Measurements from ENCODE around the gene SGCG.

SGCG gene

DNA sequence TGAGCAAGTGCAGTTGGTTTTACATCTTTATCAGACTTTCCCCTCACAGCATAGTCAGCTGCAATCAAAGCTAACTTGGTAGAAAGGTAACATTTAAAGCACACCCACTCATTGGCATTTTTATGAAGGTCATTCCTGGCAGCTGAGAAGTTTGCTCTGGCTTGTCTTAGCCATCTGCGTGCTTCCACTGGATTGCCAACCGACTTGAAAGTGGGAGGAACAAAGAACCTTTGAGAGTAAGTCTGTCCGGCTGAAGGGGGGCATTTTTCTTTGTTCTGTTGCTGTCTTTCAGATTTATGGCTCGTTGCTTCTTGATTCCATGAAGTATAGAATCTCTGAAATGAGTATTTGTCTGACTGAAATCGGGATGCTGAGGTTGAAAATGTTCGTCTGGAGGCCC, 149.6 kb downstream of the SGCG start:
- no peak for DNase-seq (ENCODE audit: low read depth)

GRCh38 chr13:23339225-23339624, 158.4 kb downstream of the SGCG start:
- DNase-seq (ENCODE audit: low read depth), result no peak

DNA sequence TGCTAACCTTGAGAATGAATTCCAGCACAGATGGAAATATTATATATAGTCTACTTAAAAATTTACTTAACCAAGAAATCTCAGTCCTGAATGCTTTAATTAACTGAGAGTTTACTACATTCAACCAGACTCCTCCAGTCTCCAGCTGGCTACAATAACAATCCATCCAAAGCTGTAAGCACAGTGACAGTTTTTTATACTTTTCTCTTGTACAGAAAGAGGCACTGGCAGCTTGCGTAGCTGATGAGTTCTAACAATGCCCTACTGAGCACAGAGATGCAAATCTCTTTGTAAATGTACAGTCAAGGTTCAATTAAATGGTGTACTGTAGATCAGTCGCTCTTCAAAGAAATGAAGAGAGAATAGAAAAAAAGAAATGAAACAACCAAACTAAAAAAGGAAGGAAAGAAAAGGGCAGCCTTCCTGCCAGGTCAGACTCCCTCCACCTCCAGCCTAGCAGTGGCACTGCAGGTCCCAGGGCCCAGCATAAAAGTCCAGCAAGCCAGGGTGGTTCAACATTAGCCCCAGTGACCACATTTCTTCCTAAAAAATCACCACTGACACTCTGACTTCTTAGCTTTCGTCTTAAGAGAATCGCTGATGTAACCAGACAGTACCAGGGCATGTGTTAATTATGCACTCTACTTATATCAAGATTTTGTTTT, 164.3 kb downstream of the SGCG start:
- no peak for DNase-seq (ENCODE audit: low read depth)

- DNase-seq (ENCODE audit: low read depth), result no peak
These were observed 166.8 kb downstream of the SGCG start for GRCh38 chr13:23347601-23348000.

- DNase-seq (ENCODE audit: low read depth), result no peak
These were observed 167.7 kb downstream of the SGCG start for GRCh38 chr13:23348262-23349127.

DNA sequence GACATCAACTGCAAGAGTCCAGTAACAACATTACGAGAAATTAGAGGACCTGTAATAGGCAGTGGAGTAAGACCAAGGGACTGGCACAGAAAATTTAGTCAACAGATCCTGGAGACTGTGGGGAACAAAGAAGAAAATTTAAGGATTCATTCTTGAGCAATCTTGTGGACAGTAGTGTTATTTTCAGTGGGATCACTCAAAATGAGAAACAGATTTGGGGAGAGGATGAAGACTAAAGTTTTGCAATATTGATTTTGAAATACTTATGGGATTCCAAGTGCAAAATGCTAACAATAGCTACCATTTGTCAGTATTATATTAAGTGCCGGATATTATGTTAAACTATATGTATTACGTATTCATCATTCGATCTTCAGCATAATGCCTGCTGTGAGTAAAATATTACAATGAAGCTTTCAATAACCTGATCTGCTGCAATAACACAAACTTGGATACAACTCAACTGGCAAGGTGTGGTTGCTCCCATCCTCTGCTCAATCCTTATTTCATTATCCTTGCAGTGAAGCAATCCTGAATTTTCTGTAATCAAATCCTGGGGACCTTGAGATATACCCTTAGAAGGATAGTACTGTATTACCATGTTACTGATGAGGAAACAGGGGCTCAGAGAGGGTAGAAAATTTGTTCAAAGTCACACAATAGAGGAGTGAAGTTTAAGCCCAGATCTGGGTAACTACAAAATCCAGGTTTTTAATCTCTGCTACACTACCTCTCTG, 168.6 kb downstream of the SGCG start:
- no peak for DNase-seq (ENCODE audit: low read depth)

GRCh38 chr13:23350009-23350408, 169.2 kb downstream of the SGCG start:
- DNase-seq (ENCODE audit: low read depth), result no peak

GRCh38 chr13:23352161-23352560, 171.4 kb downstream of the SGCG start:
- DNase-seq (ENCODE audit: low read depth), result no peak

DNA sequence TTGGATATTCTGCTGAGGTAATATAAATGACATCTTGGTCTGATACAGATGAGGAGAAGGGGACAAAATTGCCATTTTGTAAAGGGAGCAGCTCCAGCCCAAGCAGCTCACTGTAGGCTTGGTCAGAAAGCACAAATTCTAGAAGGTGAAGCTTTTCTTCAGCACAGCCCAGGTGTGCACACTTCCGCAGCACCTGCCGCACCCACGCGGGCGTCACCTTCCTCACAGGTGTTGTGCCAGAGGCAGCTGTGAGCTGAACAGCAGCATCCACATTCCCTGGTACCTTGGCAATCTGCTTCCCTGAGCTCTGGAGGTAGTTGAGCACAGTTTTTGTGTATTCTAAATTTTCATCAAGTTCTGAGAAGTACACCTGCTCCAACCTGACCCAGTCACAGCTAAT, 173.7 kb downstream of the SGCG start:
- DNase-seq (ENCODE audit: low read depth), result no peak

DNA sequence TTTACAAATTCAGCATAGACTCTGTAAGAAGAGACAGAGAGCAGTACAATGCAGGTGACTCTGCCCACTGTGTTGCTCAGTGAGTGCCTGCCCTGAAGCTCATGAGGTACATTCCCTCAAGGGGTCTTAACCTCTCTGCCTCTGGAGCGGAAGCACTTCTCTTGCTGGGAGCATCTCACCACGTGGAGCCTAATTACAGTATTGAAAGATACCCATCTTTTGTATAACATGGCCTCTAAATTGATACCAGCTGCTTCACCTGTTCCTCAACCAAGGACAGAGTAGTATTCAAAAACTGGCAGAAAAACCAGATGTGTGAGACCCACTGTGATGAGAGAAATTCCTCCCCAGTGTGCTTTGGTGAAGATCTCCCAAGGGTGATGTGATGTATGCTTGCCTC, 175.6 kb downstream of the SGCG start:
- DNase-seq (ENCODE audit: low read depth), result no peak

GRCh38 chr13:23357349-23357748, 176.6 kb downstream of the SGCG start:
- DNase-seq (ENCODE audit: low read depth), result no peak

GRCh38 chr13:23359882-23360281, 179.1 kb downstream of the SGCG start:
- no peak for DNase-seq (ENCODE audit: low read depth)

GRCh38 chr13:23365652-23366051, 184.9 kb downstream of the SGCG start:
- DNase-seq (ENCODE audit: low read depth), result no peak

DNA sequence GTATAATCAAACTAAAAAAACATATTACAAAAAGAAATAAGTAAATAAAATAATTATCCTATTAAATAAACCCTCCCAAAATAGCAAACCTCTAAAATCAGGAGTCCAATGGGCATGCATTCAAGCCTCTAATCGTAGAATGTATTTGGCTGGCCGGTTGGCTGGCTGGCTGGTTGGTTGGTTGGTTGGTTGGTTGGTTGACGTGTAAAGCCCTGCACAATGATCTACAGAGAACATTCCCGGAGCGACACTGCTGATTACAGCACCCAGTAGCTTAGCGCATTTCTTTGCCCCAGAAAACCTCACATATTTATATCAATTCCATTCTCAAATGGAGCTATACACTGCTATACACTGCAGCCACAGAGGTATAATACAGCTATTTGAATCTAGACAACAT, 187.1 kb downstream of the SGCG start:
- no peak for DNase-seq (ENCODE audit: low read depth)

DNA sequence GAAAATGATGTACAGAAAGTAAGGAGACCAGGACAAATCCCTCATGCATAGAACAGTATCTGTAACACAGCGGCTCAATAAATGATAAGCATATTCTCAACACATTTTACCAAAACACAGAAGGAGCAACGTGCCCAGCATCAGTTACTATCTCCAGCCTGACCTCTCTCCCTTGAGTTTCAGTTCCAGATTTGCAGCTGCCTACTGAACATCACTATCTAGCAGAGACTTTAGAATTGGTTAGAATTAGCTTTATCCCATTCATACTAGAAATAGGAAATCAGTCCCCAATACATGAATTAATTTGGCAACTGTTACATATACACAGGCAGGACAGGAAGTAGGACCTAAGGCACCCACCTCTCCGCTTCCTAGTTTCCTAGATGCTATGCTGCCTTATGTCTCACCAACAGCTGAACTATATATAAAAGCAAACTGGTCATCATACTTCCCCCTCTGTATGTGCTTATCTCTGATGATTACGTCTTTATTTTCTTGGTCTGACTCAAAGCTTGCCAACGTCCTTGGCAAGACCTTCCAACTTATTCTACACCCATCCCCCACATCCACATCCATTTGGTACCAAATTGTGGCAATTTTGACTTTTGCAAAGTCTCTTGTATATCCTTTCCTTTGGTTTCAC, 191.6 kb downstream of the SGCG start:
- DNase-seq (ENCODE audit: low read depth), result no peak
